Left lung (tissue), 10 donors: ENCODE measurements around the gene HS6ST1. TPM values are rescaled to one million over a fixed set of nuclear protein-coding genes. Genes with fewer than 3 reads are reported as not detected.

Experiments used
- ATAC-seq: fragments of 200-7000 bp; cut with Tn5 transposase; one replicate; pipeline ENCODE4 v1.9.1; 2020; ENCODE audit warnings: moderate library complexity
- DNase-seq, 4 donors: peaks; one replicate each; pipeline ENCODE4 v3.0.0-alpha.2; 2013 to 2020
- H3K27ac ChIP-seq, 2 donors: fragments of 200-600 bp; sonication (generic) in 1 of 2; one replicate each; pipeline versions ENCODE4 v1.5.0 to v1.8.0; 2020 to 2021
- H3K27me3 ChIP-seq, 2 donors: fragments of 200-600 bp; sonication (generic) in 1 of 2; one replicate each; pipeline versions ENCODE4 v1.5.0 to v1.8.0; 2020 to 2021
- H3K36me3 ChIP-seq, 2 donors: fragments of 200-600 bp; sonication (generic) in 1 of 2; one replicate each; pipeline versions ENCODE4 v1.5.0 to v1.8.0; 2020 to 2021
- H3K4me1 ChIP-seq, 2 donors: fragments of 200-600 bp; one replicate each; pipeline ENCODE4 v1.8.0; 2021
- H3K4me3 ChIP-seq, 2 donors: fragments of 200-600 bp; sonication (generic) in 1 of 2; one replicate each; pipeline versions ENCODE4 v1.5.0 to v1.8.0; 2020 to 2021; ENCODE audit warnings: mild to moderate bottlenecking in 1 of 2
- H3K9me3 ChIP-seq, 2 donors: fragments of 200-600 bp; sonication (generic) in 1 of 2; one replicate each; pipeline versions ENCODE4 v1.5.0 to v1.8.0; 2020 to 2021
- intact Hi-C, 2 donors: fragments of 100-400 bp; cut with DNase I; formaldehyde crosslinking; loops; one replicate each; pipeline versions ENCODE4 v1.11.2 to v1.14.2; 2022
- polyA plus RNA-seq, 6 donors: library from polyadenylated mRNA; unstranded; fragments of 120-200 nt; gene quantifications; one replicate each; pipeline ENCODE4 v1.2.1, GENCODE V29; 2013; ENCODE audit not compliant: insufficient read length in 6 of 6
- total RNA-seq, 2 donors: library from RNA; stranded (reverse); fragmentation: NEBNext Ultra II Directional; extraction: Animal tissue kit (Norgen Biotek cat#: 25700); gene quantifications; one replicate each; pipeline ENCODE4 v1.2.1, GENCODE V29; 2021
- TF ChIP-seq, protein P1 (sequence below), 2 donors: fragments of 200-600 bp; sonication (generic) in 1 of 2; IDR thresholded peaks; one replicate each; pipeline versions ENCODE4 v1.5.0 to v1.8.0; 2021; ENCODE audit warnings: antibody characterized with exemption in 2 of 2
- donor health status: DM: no; HTN: yes; CAD: no.
- donor health status: DM: no; HTN: no; CAD: no.

The HS6ST1 gene
- total and polyA plus RNA-seq, 8 donors, result 29.3 to 46.4 (median 37.2) TPM

DNA sequence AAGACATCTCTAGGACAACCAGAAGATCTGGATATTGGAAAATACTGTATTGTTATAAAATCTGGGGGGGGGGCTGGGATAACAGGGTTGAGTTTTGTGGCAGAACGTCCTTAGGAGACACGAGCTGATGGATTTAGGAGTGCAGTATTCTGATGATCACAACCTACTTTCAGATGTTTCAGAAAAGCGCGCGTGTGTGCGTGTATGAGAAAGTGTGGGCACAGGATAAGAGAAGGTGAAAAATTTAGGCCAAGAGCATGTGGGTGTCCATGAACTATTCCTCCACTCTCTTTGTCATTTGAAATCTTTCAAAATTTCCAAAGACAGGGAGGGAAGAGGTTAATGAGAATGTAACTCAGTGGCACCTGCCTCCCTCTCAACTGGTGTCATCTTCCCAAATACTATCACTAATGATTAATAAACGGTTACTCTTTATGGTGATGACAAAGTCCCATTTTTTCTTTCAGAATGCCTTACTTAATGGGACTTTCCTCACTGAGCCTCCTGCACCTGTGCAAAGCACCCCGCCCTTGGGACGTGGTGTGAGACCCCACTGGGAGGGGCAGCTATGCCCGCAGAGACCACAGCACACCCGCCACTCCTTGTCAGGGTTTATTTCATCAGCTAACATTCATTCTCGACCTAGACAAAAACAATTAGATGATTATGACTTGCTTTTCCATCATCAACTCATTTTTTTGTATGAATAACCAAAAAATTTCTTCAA lies 53.6 kb downstream of the HS6ST1 start:
- intact Hi-C loops, result no loop called here

GRCh38 chr2:128263902-128264331 lies 54.8 kb downstream of the HS6ST1 start:
- ATAC-seq (no peak), DNase-seq (no peak)
- no peak overlapping the region for H3K4me3 ChIP-seq
- H3K9me3 ChIP-seq, result no peaks in the 10 kb centered on the region
- no peak overlapping the region for H3K27ac ChIP-seq
- no peaks in the 10 kb centered on the region for H3K27me3 ChIP-seq
- intact Hi-C loops, result no loop called here
- peaks cover 0 to 11% of the 10 kb centered on the region in 2 donors for H3K36me3 ChIP-seq
- no peaks in the 10 kb centered on the region for H3K4me1 ChIP-seq
- TF ChIP-seq, protein P1, sequence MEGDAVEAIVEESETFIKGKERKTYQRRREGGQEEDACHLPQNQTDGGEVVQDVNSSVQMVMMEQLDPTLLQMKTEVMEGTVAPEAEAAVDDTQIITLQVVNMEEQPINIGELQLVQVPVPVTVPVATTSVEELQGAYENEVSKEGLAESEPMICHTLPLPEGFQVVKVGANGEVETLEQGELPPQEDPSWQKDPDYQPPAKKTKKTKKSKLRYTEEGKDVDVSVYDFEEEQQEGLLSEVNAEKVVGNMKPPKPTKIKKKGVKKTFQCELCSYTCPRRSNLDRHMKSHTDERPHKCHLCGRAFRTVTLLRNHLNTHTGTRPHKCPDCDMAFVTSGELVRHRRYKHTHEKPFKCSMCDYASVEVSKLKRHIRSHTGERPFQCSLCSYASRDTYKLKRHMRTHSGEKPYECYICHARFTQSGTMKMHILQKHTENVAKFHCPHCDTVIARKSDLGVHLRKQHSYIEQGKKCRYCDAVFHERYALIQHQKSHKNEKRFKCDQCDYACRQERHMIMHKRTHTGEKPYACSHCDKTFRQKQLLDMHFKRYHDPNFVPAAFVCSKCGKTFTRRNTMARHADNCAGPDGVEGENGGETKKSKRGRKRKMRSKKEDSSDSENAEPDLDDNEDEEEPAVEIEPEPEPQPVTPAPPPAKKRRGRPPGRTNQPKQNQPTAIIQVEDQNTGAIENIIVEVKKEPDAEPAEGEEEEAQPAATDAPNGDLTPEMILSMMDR (IDR thresholded peaks at IDR 0.05), result no peak

More for the DNA sequence above, 53.6 kb downstream of the HS6ST1 start:
- no peak for ATAC-seq
- TF ChIP-seq, protein P1 (IDR thresholded peaks at IDR 0.05), result no peak
- DNase-seq, result no peak
- H3K9me3 ChIP-seq, result no peaks in the 10 kb centered on the region
- no peaks in the 10 kb centered on the region for H3K27me3 ChIP-seq
- no peak overlapping the region for H3K4me3 ChIP-seq
- peaks cover 0 to 11% of the 10 kb centered on the region in 2 donors for H3K36me3 ChIP-seq
- H3K27ac ChIP-seq, result no peak overlapping the region
- H3K4me1 ChIP-seq, result no peaks in the 10 kb centered on the region

DNA sequence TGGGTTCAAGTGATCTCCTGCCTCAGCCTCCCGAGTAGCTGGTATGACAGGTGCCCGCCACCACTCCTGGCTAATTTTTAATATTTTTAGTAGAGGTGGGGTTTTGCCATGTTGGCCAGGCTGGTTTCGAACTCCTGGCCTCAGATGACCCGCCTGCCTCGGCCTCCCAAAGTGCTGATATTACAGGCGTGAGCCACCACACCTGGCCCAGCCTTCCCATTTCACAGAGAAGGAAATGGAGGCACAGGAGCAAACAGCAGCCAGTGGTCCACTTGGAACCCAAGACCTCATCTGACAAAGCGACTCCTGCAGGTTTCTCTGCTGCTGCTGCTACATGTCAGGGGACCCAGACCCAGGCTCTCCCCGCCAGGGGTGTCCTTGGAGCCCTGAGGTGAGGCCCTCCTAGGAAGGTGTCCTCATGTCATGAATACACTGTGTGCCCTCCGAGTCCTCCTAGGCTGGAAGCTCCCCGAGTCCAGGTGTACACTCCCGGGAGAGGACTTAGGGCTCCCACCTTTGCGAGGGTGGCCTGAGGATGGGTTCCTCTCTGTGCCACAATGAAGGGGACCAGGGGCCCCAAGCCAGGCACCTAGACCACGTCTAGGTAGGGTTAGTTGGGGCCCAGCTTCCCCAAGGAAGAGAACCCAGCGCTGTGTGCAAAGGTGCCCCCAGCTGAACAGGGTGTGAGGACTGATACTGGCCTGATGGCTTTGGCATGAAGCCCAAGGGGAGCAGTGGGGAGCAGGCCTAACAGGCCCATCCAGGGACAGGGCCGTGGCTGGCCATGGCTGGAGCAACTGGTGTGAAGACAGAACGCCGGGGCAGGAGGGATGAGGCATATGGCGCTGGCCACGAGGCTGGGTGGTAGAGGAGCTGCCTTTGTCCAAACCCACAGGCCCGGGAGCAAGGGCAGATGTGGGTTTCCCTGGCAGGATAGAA lies 56.1 kb downstream of the HS6ST1 start:
- intact Hi-C loops, result no loop called here
- TF ChIP-seq, protein P1 (IDR thresholded peaks at IDR 0.05), result no peak
- ATAC-seq, result no peak
- DNase-seq, result no peak
- no peaks in the 10 kb centered on the region for H3K4me1 ChIP-seq
- no peak overlapping the region for H3K27ac ChIP-seq
- H3K36me3 ChIP-seq, result peaks cover 0 to 4% of the 10 kb centered on the region in 2 donors
- H3K9me3 ChIP-seq, result no peaks in the 10 kb centered on the region
- no peaks in the 10 kb centered on the region for H3K27me3 ChIP-seq
- no peak overlapping the region for H3K4me3 ChIP-seq

- no peak for DNase-seq
- no peak overlapping the region for H3K27ac ChIP-seq
- intact Hi-C loops, result no loop called here
- H3K4me3 ChIP-seq, result no peak overlapping the region
- no peaks in the 10 kb centered on the region for H3K27me3 ChIP-seq
- no peak for ATAC-seq
- H3K36me3 ChIP-seq, result peaks cover 0 to 2% of the 10 kb centered on the region in 2 donors
- TF ChIP-seq, protein P1 (IDR thresholded peaks at IDR 0.05), result no peak
- H3K9me3 ChIP-seq, result no peaks in the 10 kb centered on the region
- H3K4me1 ChIP-seq, result no peaks in the 10 kb centered on the region
These were observed 57.2 kb downstream of the HS6ST1 start for GRCh38 chr2:128261245-128262128.
